Ecto neural progenitor cell (in vitro differentiated cells): ENCODE data around the gene FUOM.
"Not testable (repeated sequence)": the region's sequence is repeated elsewhere in the genome, so short reads cannot be mapped to it uniquely, and the experiment has no call there.

Experiments
- DNase-seq: peaks from one replicate; pipeline ENCODE4 v3.0.0-alpha.2; 2018; ENCODE audit warnings: low spot score

FUOM gene

DNA sequence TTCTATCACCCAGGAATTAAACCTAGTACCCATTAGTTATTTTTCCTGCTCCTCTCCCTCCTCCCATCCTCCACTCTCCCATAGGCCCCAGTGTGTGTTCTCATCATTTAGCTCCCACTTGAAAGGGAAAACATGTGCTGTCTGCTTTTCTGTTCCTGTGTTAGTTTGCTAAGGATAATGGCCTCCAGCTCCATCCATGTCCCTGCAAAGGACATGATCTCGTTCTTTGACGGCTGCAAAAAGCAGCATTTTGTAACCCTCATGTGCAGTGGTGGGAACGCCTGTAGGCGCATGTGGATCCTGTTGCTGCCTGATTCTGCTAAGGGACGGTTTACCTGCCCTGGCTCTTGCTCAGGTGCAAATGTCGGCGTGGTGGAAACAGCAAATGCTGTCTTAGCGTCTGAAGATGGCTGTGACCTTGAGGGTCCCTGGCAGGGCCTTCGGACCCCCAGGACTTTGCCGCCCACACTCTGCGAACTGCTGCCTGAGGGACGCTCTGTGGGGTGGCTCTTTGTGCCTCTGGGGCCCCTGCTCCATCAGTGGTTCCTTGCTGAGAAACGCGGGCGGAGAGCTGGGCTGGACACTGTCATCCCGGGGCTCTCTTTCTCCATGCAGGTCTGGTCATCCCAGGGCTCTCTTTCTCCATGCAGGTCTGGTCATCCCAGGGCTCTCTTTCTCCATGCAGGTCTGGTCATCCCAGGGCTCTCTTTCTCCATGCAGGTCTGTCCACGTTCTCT is 30.6 kb upstream of the FUOM start:
- no peak for DNase-seq

DNA sequence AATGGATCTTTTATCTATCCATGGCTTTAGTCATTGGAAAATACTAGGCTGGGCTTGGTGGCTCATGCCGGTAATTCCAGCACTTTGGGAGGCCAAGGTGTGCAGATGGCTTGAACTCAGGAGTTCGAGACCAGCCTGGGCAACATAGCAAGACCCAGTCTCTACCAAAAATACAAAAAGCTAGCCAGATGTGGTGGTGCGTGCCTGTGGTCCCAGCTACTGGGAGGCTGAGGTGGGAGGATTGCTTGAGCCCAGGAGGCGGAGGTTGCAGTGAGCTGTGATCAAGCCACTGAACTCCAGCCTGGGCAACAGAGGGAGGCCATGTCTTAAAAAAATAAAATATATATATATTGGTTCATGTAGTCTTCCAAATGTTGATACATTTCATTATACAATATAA is 29.1 kb upstream of the FUOM start:
- DNase-seq: not testable (repeated sequence)

DNA sequence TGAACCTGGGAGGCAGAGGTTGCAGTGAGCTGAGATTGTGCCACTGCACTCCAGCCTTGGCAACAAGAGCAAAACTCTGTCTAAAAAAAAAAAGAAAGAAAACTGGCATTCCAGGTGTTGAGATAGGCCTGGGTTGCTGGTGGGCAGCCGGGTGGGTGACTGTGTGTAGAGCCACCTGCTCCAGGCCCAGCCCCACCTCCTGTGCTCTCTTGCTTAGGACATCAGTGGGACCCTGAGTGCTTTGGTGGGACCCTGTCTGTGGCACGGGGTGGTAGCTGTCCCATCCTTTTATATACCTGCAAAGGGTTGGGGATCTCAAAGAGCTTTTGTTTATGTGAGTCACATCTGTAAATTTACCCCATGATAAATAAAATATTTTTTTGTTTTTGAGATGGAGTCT is 27.4 kb upstream of the FUOM start:
- no peak for DNase-seq

DNA sequence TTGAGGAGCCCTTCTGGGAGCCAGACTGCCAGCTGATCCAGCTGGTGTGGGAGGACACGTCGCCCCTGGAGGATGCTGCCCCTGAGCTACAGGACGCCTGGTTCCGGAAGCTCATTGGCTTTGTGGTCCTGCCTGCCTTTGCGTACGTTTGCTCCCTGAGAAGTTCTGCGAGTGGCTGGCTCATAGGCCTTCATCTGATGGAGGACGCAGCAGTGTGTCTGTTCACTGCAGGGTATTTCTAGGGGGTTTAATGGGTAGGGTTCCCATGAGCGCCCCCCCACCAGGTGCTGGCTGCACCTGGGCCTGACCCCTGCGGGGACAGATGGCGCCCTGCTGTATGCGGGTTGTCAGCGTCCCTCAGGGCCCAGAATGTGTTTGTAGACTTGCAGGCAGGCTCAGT is 26.3 kb upstream of the FUOM start:
- no peak for DNase-seq

DNA sequence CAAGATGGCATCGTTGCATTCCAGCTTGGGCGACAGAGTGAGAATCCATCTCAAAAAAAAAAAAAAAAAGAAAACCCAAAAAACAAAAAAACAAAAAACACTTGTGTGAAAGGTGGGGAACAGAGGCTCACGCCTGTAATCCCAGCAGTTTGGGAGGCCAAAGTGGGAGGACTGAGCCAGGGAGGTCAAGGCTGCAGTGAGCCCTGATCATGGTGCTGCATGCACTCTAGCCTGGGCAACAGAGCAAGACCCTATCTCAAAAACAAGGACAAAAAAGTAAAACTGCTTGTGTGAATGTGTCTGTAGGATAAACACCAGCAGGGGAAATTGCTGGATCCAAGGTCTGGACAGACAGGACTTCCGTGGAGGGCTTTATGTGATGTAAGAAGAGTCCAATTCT is 25.7 kb upstream of the FUOM start:
- DNase-seq: no peak

DNA sequence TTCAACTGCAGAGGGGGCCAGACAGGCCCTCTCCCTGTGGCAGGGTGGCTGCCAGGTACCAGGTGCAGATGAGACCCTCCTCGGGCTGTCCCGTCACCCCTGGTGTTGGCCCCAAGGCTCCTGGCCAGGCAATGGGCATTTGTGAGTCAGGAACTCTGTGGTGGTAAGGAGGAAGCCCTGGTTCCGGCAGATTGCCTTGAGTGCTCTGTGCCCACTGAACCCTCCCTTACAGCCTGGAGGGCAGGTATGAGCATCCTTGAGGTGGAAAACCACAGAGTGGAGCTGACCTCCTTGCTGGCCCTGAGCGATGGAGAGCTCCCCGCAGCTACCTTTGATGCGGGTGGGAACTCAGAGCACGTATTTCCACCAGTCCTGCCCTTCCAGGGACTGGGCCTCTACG is 23.2 kb upstream of the FUOM start:
- no peak for DNase-seq

DNA sequence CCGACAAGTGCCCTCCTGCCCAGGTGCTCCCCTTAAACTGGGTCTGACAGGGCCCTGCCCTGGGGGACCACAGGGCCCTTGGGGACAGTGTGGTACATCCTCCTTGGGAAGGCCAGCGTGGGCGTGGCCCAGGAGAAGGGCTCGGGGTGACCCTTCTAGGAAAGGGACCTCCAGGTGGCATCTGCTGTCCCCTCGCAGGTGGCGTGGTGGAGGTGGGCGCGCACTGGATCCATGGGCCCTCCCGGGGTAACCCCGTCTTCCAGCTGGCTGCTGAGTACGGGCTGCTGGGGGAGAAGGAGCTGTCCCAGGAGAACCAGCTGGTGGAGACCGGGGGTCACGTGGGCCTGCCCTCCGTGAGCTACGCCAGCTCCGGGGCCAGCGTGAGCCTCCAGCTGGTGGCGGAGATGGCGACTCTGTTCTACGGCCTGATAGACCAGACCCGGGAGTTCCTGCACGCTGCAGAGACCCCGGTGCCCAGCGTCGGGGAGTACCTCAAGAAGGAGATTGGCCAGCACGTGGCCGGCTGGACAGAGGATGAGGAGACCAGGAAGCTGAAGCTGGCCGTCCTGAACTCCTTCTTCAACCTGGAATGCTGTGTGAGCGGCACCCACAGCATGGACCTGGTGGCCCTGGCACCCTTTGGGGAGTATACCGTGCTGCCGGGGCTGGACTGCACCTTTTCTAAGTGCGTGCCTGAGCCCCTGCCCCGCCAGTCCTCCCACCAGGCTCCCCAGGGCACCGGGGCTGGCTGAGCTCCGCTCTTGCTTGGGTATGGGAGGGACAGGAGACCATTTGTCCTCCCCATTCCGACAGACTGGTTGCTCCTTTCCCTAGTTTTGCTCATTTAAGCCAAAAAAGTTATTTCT is 22.2 kb upstream of the FUOM start:
- DNase-seq: no peak

DNA sequence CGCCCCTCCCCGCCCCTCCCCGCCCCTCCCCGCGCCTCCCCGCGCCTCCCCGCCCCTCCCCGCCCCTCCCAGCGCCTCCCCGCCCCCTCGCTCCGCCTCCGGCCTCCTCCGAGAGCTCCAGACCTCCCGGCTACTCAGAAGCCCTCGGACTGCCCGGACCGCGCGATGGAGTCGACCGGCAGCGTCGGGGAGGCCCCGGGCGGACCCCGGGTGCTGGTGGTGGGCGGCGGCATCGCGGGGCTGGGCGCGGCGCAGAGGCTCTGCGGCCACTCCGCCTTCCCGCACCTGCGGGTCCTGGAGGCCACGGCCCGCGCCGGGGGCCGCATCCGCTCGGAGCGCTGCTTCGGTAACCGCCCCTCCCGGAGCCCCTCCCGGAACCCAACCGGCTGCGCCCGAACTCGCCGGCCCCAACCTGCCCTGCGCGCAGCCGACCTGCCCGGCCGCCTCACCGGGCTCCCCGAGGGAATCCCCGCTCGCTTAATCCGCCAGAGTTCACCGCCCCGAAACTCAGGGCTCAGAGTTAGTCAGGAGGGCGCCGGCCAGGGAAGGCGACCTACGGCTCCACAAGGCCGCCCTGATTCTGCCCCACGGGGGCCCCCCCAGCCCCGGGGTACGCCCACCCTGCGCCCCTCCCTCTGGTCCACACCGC is 21.5 kb upstream of the FUOM start, which contains the start of gene PAOX:
TSS of gene PAOX (plus strand) at position 111 of the 649 bp plus-strand sequence. CDS start at position 166, 55 bp downstream.
- peak; percentile 81 for DNase-seq

DNA sequence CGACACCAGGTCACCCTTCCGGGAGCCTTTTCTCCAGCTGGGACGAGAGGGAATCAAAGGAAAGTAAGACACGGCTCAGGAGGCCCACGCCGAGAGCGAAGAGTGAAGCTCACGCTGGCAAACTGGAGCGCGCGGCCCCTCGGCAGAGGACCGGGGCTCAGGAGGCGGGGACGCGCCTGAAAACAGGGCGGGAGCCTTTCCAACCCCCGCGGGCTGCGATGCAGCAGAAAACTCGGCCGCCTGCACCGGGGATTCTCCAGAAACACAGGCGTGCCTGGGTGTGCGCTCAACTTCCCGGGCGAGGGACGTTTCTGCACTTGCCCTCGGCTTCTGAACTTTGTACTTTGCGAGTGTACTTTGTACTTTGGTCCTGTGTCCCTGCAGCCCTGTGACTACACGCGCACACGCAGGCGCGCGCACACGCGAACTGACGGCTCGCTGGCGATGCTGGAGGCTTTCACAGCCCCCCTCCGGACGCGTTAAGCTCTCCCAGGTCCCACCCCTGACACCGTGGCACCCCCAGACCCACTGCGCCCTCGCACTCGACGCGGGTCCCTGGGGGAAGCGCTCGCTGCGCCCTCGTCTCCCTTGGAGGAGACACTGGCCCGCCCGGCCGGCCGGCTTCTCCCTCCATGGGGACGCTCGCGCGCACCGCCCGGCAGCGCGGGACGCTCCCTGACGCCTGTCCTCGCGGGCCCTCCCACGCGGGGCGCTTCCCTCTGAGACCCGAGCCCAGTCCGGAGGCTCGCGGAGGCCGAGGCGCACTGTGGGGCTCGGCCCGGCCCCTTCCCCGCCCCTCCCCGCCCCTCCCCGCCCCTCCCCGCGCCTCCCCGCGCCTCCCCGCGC is 20.7 kb upstream of the FUOM start:
- DNase-seq: peak; percentile 81

DNA sequence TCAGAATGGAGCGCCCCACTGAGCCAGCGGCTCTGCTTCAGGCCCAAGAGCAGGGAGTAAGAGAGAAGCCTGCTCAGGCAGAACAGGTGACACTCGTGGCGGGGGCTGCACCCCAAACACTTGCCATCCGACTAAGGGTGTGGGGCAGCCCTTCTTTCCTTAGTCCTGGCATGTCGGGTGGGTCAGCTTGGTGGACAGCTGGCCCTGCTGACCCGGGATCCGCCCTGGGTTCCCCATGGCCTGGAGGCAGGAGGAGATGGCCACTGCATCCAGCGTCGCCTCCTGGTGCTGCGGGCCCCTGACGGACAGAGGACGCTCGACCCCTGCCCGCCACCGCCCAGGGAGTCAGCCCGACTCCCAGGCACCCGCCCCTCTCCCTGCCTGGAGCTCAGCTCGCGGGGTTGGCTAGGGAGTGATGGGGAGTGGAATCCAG is 20.0 kb upstream of the FUOM start:
- DNase-seq: no peak

DNA sequence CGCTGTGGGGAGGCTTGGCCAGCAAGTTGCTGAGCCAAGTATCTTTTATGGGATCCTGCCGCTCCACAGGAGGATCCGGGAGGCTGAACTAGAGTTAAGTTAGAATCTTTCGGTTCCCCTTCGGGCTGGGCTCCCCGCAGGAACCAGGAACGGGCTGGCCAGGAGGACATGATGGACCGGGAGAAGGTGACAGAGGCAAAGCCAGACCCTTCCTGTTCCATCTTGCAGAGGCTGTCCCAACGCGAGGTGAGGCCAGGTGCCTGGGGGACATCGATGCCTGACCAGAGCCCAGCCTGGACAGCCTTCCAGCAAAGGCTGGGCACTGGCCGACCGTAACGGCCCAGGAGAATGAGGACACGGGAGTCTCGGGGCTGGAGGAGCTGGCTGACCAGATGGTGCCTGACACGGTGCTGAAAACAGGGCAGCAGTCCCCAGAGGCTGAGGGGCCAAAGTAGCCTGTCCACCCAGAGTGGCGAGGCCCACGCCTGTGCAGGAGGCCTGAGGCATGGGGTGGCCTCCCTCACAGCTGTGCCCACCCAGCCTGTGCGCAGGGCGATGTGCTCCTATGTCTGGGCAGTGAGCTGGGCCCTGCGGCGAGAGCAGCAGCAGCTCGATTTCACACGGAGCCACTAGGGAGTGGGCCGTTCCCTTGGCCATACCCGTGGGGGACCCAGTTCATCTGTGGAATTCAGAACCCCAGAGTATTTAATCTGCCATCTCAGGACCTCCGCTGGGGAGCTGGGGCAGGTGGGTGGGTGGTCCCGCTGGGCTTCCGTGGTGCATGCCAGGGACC is 19.4 kb upstream of the FUOM start:
- DNase-seq: no peak

DNA sequence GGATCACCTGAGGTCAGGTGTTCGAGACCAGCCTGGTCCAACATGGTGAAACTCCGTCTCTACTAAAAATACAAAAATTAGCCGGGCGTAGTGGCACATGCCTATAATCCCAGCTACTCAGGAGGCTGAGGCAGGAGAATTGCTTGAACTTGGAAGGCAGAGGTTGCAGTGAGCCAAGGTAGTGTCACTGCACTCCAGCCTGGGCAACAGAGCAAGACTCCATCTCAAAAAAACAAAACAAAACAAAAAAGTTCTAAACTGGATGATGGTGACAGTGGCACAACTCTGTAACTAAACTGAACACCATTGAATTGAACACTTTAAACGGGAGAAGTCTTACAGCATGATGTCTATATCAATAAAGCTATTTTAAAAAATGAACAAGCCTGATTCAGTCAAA is 18.4 kb upstream of the FUOM start:
- not testable (repeated sequence) for DNase-seq

DNA sequence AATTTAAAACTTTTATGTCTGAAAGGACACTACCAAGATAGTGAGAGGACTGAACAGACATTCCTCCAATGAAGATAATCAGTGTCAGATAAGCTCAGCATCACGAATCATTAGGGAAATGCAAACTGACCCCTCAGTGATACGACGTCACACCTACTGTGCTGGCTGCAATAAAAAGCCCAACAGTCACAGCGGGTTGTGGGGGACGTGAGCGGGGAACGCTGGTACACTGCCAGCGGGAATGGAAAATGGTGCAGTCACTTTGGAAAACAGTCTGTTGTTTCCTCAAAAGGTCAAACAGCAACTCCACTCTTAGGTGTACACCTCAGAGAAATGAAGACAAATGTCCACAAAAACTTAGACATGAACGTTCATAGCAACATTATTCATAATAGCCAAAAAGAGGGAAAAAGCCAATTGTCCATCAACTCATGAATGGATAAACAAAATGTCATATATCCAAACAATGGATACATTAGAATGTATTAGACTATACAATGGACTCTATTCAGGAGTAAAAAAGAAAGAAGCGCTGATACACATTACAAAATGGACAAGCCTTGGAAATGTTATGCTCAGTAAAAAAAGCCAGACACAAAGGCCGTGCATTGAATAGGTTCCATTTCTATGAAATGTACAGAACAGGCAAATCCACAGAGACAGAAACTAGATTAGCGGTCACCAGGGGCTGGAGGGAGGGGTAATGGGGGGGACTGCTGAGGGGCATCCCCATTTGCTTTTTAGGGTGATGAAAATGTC is 17.7 kb upstream of the FUOM start:
- no peak for DNase-seq

DNA sequence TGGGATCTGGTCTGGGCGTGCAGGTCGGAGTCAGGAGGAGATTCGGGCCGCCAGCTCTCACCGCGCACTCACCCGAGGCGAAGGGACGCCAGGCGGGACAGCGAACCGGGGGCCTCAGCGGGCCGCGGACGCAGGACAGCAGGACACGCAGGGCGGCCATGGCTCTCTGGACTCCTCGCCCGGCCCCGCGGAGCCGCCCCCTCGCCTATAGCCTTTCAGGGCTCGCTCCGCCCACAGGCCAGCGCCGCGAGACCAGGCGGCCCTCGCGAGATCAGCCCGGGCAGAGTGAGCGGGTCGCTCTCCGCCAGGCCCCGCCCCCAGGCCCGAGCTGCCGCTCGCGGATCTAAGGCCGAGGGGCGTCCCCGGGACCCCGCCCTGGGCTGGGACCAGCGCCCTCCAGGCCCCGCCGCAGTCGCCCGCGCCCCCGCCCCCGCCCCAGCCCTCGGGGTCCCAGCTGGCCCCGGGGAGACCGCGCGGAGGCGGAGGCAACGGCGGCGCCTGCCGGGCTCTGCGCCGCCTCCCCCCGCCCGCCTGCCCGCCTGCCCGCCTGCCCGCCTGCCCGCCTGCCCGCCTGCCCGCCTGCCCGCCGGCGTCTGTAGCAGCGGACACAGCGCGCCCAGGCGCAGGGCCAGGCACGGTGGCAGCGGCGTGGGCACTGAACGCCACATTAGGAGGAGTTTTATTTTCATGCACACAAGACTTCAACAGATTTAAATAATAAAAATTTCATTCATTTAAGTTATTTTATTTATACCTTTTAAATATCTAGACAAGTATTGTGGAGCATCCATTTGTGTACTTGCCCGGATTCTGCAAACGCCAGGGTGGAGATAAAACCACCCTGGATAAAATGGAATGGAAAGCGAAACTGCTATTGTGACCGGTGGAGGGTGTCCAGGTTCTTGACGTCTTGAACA is 15.6 kb upstream of the FUOM start, which contains the start of gene ECHS1:
TSS of gene ECHS1 (minus strand) at position 181 of the 917 bp plus-strand sequence. CDS start at position 160, 21 bp downstream.
- peak; percentile 96 for DNase-seq

DNA sequence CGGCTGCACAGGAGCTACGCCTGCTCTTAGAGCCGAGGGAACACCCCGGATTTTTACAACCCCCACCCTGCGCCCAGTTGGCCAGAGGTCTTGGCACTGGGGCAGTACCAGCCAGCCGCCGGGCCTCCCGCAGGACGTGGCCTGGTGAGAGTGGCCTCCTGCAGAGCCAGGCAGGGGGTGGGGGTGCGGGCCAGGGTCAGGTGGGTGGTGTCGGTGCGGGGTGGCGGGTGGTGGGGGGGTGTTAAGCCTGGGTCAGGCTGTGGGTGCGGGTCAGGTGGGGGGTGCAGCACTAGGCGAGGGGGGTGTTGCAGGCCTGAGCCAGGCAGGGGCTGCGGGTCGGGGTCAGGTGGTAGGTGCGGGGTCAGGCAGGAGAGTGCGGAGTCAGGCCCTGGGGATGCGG is 14.7 kb upstream of the FUOM start:
- no peak for DNase-seq

DNA sequence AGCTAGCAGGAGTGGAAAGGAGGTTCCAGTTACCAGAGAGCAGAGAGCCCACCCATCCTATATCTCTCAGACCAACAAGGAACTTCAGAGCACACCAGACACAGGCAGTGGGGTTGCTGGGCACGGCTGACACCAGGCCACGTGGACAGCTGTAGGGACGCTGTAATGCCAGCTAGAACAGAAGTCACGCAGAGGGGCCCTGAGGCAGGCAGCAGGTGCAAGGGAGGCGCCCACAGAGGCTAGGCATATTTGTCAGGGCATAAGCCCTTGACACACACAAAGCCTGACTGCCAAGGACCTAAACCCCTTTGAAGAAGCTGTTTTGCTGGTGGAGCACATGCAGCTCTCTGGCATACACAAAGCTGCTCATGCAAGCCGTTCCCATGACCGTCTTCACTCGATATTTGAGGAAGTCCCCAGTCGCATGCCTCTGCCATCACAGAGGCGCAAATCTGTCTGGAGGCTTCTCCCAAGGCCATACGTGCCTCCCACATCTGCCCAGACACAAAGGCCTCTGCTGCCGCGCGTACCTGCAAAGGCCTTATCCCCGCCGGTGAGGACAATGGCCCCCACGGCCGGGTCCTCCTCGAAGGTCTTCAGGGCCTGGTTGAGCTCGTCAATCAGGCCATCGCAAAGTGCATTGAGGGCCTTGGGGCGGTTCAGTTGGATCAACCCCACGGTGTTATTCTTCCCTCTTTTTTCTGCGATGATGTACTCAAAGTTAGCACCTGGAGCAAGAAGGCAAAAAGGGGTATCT is 12.4 kb upstream of the FUOM start:
- no peak for DNase-seq

DNA sequence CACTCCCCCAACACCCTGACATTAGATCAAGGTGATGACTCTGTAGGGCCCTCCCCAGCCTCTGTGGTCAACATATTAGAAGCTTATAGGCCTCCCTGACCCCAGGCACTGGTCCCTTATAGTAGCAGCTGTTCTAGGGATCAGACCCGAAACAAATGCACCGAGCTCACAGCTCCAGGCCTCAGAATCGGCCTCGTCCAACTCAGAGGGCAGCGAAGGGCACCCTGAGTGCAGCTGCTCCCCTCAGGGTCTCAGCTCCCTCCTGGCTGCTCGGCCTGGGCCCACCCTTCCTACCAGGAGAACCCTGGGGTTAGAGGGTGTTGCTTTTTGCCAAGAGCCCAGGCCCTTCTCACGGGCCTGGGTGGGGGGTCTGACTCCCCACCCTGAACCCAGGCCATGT is 10.3 kb upstream of the FUOM start:
- DNase-seq: no peak

DNA sequence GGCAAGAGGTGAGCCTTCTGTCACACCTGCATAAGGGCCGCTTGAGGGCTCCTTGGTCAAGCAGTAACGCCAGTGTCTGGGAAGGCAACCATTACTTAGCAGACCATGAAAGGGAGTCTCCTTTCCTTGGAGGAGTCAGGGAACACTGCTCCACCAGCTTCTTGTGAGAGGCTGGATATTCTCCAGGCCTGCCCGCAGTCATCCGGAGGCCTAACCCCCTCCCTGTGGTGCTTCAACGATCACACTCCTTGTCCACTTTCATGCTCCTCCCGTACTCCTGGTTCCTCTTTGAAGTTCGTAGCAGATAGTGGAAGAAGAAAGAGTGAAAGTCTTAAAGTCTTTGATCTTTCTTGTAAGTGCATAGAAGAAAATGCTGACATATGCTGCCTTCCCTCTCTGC is 9.6 kb upstream of the FUOM start:
- DNase-seq: not testable (repeated sequence)
